HG03521 (cell line): ENCODE results near the gene GRB10.

Experiments used
- ATAC-seq: cut with Tn5 transposase; IDR thresholded peaks from one replicate; pipeline ENCODE4 v1.9.1; 2021; ENCODE audit warnings: mild to moderate bottlenecking, moderate library complexity; ENCODE audit not compliant: unreplicated experiment

Gene GRB10

DNA sequence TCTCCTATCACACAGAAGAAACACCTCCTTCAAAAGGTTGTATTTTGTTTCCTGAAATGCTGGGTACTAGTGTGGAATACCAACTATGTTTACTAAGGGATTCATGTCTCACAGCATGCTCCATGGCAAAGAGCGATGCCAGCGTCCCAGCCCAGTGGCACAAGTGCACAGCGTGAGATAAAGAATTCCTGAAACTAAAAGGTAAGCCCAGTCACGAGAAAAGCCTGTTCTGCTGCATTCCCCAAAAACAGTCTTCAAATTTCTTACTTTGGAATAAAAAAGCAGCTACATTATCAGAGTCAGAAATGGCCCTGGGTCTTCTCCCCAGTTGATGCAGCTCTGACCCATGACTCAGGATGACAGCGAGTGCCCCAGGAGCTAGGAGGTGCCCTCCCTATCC is 164.4 kb downstream of the GRB10 start:
- no peak for ATAC-seq

DNA sequence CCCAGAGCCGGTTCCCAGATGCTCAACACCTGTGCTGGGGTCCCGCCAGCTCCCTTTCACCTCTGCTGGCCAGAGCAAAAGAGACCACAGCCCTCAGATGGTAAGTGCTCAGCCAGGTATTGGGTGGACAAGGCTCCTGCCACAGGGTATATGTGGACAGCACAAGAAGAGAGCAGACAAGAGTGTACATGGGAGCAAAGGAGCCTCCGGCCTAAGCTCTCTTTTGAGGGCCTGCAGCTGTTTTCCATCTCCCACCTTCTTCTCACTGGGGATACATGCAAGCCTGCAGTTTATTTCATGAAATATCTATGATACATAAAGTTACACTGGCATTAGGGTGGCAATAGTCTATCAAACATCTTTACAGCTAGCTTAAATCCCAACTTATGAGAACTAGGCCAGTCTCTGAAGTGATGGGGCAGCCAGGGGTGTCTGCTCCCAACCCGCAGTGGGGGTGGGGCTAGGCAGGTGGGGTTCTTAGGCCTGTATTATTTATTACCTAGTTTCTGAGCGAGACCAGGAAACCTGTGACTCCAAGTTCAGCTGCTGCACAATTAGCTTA is 167.1 kb downstream of the GRB10 start:
- ATAC-seq: no peak

DNA sequence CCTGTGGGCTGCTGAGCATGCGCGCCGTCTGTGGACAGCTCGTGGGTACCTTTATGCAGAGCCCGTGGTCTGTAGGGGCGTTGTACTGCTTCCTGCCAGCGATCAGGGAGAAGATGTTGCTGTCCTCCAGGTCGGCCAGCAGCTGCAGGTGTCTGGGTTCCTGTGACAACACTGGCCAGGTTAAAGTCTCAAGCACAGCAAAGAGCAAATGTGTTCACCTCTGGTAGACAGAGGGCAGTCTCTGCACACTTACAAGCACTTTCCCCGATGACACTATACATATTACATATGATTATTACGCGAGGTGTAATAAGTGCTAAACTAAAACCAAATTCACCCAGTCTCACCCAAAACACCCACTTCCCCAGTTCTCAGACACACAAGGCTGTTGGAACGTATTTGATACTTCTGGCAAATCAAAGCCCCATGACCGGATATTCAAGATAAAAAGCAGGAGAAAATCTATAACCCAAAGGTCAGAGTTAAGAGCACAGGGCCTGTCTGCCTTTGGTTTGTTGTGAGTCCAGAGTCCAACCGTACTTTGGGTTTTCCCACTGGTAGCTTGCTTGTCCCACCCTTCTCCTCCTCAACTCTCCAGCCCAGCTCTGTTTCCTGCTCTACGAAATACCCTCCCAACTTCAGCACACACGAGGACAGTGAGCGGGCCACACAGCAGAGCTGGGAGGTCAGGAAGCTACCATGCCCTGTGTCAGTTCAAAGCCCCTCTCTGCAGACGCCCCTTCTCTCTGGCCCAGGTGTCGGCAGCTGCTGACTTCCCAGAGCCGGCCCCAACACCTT is 167.8 kb downstream of the GRB10 start:
- ATAC-seq: no peak

DNA sequence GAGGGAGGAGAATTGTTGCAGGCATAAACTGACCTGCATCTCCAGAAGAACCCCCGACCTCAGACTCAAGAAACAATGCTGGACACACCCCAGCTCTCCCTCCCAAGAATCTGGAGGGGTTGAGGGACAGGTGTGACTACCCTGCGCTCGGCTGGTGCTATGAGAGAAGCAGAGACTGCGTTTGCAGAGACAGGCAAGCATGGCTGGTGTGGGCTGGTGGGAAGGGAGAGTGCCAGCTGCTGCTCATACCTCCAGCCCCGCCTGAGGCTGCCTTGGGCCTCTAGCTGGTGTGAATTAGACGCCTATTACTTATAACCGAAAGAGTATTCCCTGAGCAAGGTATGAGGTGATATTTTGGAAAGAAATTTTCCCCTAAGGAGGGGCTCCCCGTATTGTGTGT is 169.2 kb downstream of the GRB10 start:
- ATAC-seq: no peak

DNA sequence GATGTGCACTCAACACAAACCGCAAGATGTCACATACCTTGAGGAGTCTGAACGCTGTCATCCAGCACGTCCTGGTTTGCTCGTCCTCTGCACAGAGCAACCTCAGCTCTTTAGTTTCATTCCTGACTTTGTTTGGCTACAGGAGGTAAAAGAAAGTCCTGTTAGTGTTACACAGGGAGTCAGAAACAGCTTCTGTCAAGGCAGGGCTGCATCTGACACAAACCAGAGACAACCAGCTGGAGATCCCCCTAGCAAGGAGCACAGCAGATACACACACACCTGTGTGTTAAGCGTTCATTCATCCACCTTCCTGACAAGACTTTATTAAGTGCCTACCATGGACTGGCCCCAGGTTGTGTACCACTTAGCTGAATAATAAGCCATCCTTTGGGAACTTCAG is 170.0 kb downstream of the GRB10 start:
- ATAC-seq: no peak

DNA sequence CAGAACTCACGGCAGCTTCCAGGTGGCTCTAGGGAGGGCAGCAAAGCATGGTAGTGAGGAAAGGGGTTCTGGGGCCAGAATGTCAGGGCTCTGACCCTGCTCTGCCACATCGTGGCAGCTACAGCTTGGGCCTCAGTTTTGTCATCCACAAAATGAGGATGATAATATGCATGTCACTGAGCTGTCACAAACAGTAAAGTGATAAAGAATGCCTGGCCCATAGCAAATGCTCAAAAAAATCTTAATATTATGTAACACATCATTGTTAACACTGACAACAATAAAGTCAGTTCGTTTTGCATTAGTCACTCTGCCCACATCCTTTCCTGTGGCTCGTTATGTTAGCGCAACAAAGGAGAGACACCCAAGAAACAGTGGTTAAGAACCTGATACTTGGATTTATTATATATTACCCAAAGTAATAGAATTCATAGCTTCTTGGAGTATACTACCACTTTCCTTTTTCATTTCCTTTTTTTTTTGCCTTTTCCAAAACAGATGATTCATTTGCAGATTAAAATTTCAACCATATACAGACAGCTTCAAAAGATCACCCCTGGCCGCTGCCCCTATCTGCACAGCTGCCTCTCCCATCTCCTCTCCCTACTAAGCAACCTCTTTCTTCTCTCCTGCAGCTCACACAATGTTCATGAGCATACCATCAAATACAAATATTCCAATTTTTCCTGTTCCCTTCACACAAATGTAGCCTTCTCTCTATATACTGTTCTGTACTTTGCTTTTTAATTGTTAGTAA is 172.0 kb downstream of the GRB10 start:
- ATAC-seq: peak; percentile 54

DNA sequence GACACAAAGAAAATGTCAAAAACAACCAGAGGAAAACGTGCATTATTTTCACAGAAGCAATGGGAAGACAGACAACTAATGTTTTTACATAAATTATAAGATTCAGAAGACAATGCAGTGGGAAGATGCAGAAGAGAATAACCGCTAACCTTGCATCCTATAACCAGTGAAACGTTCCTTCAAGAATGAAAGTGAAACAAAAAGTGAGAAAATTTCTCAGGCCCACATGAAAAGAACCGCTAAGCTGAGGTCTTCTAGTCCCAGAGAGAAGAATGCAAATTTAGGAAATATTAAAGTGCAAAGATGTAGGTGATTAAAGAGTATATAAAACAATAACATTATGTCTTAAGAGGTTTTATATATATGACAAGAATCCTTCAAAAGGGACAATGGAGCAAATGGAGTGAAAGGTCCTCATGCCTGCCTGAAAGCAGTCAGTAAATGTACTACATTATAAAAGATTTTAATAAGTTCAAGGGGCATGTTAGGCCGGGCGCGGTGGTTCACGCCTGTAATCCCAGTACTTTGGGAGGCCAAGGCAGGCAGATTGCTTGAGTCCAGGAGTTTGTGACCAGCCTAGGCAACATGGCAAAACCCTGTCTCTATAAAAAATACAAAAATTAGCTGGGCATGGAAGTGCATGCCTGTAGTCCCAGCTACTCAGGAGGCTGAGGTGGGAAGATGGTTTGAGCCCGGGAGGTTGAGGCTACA is 174.3 kb downstream of the GRB10 start:
- ATAC-seq: no peak

DNA sequence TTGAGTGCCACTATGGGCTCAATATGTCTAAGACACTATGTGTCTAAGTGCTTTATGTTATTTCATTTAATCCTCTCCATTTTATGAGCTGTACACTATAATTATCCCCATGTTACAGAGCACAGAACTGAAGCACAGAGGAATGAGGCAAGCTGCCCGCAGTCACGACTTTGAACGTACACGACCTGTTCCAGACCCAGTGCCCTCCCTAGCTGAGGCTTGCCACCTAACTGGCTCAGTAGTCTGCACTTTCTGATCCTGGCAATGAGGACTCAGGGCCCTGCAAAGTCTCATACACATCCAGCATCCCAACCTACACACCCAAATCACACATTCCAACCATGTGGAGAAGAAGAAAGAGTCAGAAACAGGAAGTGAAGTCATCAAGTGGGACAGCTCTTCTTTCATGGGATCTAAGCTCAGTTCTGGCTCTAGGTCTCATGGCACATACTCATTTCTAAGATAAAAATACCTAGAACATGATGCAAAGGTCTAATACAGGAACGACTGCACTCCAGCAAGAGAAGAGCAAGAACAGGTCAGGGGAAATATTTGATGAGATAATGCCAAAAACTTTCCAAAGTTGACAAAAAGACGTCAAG is 175.1 kb downstream of the GRB10 start:
- ATAC-seq: no peak

DNA sequence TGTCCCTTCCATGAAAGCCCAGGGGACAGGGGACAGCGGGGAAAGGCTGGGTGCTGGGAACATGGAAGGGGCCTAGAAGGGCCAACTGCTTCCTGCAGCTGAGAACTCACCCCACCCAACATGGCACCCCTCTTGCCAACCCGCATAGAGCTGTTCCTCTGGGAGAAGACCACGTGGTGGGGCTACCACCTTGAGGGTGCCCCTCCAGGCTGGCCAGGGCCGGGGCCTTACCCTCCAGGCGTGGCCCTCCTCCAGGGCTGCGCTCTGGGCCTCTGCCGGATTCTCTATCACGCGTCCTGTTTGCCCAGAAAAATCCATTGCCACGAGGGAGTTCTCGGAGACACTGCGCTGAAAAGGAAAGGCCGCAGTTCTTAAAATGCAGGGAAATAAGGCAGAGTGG is 177.6 kb downstream of the GRB10 start:
- ATAC-seq: no peak

DNA sequence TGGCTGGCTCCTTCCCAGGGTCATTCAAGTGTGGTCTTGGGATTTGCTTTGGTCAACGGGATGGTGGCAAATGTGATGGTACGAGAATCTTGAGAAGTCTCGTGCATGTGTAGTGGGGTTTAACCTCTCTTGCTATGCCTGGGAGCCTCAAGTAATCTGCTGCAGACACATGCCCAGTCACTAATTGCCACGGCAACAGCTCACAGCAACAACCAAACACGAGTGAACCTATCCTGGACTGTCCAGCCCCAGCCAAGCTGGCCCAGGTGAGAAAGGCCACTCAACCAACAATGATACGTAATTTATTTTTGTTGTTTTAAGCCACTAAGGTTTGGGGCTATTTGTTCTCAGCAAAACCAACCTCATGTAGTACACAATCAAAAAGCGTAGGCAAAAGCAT is 179.4 kb downstream of the GRB10 start:
- ATAC-seq: no peak

DNA sequence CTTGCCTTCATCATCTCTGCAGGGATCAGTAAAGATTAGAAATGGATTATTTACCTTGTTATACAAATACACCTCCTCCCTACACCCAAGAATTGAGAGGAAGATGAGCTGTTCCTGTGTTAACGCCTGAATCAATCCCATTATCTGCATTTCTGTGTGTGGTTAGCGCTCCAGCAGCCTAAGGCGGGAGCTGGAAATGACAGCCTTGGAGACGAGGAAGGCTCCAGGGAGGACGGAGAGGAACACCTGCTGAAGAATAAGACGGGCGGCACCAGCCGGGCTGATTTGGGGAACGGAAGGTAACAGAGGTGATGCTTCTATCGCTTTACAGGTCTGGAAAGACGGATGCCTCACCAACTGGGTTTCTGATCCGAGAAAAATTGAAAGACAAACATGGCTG is 183.3 kb downstream of the GRB10 start:
- no peak for ATAC-seq

DNA sequence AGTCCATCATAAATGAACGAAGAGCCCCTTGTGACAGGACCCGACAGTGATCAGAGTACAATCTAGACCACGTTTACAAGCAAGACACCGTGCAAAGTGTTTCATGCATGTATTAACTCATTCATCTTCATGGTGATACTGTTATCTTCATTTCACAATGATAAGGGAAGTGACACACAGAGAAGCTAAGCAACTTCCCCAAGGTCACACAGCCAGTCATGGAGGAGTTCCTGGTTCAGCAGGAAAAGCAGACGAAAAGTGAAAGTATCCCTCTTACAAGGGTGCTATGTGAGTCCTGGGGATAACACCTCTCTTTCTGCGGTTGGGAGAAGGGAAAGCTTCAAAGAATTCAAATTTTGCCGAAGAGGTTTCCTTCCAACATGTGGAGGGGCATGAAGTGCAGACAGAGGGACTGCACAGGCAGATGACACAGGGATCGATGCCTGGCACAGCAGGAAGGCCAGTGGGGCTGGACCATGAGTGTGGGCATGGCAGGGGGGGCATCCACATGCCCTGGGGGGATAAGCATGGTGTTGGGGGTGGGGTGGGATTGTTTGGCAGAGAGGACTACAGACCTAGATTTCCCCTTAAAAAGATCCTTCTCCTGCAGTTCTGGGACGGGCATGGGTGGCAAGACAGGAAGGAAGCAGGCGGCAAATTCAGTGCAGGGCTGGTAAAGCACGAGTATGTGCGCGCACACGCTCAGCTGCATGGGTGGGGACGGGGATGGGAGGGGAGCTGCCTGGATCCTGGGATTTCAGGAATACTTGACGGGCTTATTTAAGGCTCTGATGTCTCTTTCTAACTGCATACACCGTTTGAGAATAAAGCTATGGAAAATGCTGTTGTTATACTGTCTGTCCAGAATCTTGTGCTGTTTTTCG is 184.0 kb downstream of the GRB10 start:
- ATAC-seq: no peak

DNA sequence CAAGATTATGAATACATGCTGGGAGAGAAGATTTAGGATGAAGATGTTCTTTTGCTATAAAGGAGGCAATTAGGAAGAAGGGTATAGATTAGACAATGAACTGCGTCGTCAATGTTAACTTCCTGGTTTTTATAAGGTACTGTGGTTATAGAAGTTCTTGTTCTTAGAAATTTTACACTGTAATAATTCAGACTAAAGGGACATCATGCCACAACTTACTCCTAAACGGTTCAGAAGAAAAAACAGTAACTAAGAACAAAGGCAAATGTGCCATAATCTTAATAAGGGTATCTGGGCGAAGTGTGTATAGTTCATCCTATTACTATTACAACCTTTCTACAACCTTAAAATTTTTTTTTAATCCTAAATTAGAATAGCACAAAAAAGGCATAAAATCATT is 186.2 kb downstream of the GRB10 start:
- no peak for ATAC-seq

DNA sequence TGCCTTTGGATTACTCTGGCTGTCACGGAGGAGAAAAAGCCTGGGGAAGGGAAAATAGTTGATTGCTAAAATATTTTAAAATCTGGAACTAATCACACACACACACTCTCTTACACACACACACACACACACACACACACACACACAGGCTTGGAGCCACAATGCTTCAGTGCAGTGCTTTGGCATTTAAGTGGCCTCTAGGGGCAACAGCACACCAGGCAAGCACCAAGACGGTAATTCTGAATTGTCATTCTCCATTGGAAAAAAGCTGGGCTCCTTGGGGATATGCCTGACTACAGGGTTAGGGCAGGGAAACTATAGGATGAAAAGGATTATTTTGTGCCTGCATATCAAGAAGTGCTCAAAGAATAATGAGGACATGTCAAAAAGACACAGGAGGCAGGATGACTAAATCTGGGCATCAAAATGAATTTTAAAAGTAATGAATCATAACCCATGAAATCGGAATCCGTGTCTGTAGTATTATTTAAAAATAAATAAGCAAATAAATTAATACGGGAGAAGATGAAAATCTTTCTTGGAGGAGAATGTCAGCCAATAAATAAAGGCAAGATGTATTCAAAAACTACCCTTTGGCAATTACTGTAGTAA is 187.1 kb downstream of the GRB10 start:
- no peak for ATAC-seq

DNA sequence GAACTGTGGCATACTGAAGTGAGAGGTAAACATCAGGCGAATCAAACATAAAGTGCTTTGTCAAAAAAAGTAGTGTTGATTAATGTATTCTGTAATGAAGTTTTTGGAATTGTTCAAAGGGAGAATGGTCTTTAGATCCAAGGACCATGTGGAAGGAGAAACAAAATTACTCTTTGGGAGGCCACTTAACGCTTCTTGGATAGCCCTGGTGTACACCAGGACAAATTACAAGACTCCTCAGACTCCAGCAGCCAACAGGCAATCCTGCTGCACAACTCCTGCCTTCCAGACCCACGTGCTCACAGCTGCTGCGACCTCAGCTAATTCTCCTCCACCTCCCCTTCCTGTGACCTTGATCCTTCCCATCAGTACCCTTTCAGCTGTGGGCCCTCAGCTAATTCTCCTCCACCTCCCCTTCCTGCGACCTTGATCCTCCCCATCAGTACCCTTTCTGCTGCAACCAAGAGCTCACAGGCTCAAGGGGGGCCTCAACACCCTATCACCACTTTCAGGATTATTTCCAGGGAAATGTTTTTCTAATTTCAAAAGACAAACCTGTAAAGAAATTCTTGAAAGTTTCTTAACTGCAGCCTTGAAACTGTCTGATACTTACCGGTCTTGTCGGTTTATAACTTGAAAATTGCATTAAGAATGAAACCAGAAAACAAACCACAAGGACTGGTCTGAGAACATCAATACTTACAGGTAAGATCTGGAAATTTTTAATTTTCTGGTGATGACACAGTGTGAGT is 187.8 kb downstream of the GRB10 start:
- no peak for ATAC-seq

DNA sequence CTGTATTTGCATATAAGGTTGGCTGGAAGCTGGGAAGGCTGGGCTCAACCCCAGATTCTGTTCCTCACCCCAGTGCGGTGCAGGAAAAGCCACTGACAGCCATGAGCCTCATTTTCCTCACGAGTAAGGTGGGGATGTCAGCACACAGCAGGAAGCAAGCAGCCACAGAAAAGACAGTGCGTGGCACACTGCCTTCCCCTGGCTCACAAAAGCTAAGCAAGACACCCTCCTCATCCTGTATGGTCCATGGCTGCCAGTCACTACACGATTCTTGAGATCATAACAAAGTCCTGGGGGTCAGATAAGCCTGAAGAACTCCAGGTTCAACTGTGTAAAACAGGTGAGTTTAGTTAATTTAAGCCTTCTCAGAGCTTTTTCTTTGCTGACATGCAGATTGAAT is 188.6 kb downstream of the GRB10 start:
- no peak for ATAC-seq

DNA sequence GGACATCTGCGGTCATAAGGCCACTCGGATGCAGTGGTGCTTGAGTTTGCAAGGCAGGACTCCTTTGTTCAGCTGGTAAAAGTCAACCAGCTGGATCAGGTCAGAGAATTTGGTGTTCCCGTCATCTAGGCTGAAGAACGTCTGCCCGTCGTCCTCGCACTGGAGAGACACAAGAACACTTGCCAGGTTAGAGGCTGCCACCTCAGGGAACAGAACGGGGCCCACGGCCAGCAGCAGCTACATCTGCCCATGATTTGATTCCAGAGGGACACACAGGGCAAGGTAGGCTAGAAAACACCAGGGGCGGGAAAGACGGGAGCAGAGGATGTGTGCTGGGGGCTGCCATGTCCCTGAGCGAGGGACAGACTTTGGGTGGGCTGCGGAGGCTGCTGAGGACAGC is 189.8 kb downstream of the GRB10 start:
- no peak for ATAC-seq

DNA sequence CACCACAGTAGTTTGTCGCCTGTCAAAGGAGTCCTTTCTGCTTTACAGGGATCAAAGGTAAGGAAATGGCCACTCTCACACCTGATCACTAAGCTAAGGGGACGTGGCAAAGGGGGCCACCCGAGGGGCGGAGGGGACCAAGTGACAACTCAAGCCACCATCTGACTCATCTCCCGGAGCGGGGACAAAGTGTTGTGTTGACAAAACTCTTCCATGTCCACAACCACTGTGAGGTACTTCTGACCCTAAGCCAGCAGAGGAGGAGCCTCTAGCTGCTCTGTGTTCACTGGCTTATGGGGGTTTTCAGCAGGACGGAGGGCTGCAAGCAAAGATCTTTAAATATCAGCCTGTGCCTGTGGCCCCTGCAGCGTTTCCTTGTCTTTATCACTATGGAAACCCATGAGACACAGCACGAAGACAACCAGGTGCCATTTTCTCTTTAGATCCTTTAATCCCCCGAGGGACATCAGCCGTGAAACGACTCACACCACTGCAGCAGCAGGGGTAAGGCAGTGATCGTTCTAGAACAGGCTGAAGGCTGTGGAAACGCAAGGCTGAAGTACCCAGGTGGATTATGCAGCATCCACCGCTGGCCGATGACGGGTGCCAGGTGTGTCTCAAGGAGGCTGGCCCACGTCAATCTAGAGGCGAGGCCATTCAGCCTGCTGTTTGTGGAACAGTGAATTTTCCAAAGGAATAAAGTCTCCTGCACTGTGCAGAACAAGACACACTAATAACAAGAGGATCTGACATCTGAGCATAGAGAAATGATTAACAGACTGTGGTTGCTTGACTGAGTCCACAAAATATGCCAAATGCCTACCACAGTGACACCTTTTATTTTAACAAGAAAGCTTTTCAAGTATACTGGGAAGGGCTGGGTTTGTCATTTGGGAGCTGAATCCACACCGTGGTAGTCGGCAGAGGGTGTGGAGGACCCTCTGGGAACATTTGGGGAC is 190.9 kb downstream of the GRB10 start:
- ATAC-seq: peak; percentile 45
